Mesothelial cell of epicardium (in vitro differentiated cells): ENCODE measurements around the gene CELF2. TPM values are rescaled to one million over a fixed set of nuclear protein-coding genes. Genes with fewer than 3 reads are reported as not detected.

Experiments
- DNase-seq, 2 experiments: peaks; one replicate each; pipeline ENCODE4 v3.0.0; 2021; ENCODE audit warnings: low spot score in 2 of 2; ENCODE audit not compliant: unreplicated experiment in 2 of 2
- H3K27ac Mint-ChIP-seq: 2 replicates; pipeline ENCODE4 v1.8.0; 2021; ENCODE audit warnings: mixed read lengths
- H3K27me3 Mint-ChIP-seq: 2 replicates; pipeline ENCODE4 v1.8.0; 2021; ENCODE audit warnings: low read depth, mixed read lengths
- H3K36me3 Mint-ChIP-seq: 2 replicates; pipeline ENCODE4 v1.8.0; 2021; ENCODE audit warnings: mixed read lengths
- H3K4me1 Mint-ChIP-seq: 2 replicates; pipeline ENCODE4 v1.8.0; 2021; ENCODE audit warnings: mixed read lengths
- H3K4me3 Mint-ChIP-seq: 2 replicates; pipeline ENCODE4 v1.8.0; 2021; ENCODE audit warnings: mild to moderate bottlenecking, moderate library complexity, mixed read lengths
- H3K9me3 Mint-ChIP-seq: 2 replicates; pipeline ENCODE4 v1.8.0; 2021; ENCODE audit warnings: mixed read lengths
- CTCF ChIP-seq: fragments of 200-600 bp; sonication (generic); IDR thresholded peaks from one replicate; pipeline ENCODE4 v1.5.0; 2021; ENCODE audit warnings: antibody characterized with exemption; ENCODE audit not compliant: unreplicated experiment
- total RNA-seq: library from RNA; stranded (reverse); gene quantifications from 3 replicates; pipeline ENCODE4 v1.2.1, GENCODE V29; 2021

The CELF2 gene
- total RNA-seq, 1 donor from 2014 or later: 24.0 TPM

DNA sequence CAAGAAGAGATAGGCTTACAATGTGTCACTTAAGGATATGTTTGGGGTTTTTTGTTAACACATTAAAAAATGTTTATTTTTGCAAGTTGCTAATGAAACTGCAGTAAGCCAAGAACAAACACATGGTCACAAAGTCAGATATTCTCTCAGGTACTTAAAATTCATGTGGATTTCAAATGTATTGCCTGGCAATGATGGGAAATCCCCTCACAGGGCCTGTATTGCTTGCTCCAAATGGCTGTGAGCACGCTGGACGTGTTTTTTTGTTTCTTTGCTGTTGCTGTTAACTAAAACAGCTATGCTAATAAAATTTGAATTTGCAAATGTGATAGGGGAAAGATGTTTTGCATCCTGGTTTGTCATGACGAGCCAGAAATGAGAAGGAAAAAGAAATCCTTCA lies 3.8 kb upstream of the CELF2 start:
- TF ChIP-seq CTCF: no peak
- Mint-ChIP-seq H3K4me1 (peaks cover 35% of the 10 kb centered on the region), H3K36me3 (no peaks in the 10 kb centered on the region), H3K4me3 (no peak overlapping the region), H3K9me3 (no peaks in the 10 kb centered on the region), H3K27me3 (peaks cover 72% of the 10 kb centered on the region), H3K27ac (no peak overlapping the region)
- no peak for DNase-seq

DNA sequence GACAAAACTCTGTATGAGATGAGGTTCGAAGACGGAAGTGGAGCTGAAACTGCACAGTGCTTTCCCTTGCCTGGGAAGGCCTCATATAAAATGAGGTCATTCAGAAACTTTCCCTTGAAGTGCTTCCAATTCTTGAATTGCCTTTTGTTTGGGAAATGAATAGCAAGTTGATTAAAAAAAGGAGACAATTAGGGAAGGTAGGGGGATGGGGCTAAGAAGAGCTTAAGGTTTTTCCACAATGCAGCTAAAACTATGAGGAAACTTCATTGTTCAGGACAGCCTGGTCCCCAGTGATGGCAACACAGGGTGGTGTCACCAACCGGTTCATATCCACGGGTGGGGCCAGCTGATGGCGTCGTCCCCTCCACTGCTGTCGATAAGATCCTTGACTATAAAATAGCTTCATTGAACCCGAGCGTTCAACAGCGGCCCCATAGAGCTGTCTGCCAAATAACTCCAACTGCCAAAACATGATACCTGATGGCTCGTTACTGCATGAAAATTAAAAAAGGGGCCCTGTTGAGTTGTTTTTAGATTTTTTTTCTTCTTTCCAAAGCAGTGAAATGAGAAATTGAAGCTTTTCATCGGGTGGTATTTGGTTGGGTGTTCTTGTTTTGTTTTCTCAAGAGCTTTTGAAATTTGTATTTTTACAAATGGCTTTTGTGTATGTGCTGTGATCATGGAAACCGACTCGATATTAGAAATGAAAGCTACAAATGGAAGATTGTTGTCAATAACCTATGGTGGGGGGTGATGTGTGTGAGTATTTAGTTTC lies 2.8 kb upstream of the CELF2 start:
- Mint-ChIP-seq H3K4me1 (peaks cover 42% of the 10 kb centered on the region), H3K27me3 (peaks cover 72% of the 10 kb centered on the region), H3K9me3 (no peaks in the 10 kb centered on the region), H3K36me3 (no peaks in the 10 kb centered on the region), H3K27ac (no peak overlapping the region), H3K4me3 (no peak overlapping the region)
- DNase-seq: no peak
- no peak for TF ChIP-seq CTCF

GRCh38 chr10:11015446-11015934 lies 2.2 kb upstream of the CELF2 start:
- Mint-ChIP-seq H3K36me3 (no peaks in the 10 kb centered on the region), H3K9me3 (no peaks in the 10 kb centered on the region), H3K4me1 (peaks cover 42% of the 10 kb centered on the region), H3K27me3 (peaks cover 73% of the 10 kb centered on the region), H3K27ac (no peak overlapping the region), H3K4me3 (no peak overlapping the region)
- no peak for TF ChIP-seq CTCF
- no peak for DNase-seq

- Mint-ChIP-seq H3K27ac (no peak overlapping the region), H3K36me3 (no peaks in the 10 kb centered on the region), H3K4me3 (peak overlapping the region; percentile 67), H3K4me1 (peaks cover 42% of the 10 kb centered on the region), H3K9me3 (no peaks in the 10 kb centered on the region), H3K27me3 (peaks cover 77% of the 10 kb centered on the region)
- no peak for DNase-seq
- no peak for TF ChIP-seq CTCF
These were observed 587 bp upstream of the CELF2 start for GRCh38 chr10:11017000-11017569.

GRCh38 chr10:11018432-11018841 lies 765 bp downstream of the CELF2 start:
- no peaks in the 10 kb centered on the region for H3K36me3 Mint-ChIP-seq
- peaks cover 76% of the 10 kb centered on the region for H3K27me3 Mint-ChIP-seq
- peak in 1 of 2 experiments; percentile 38 for DNase-seq
- TF ChIP-seq CTCF: no peak
- peaks cover 35% of the 10 kb centered on the region for H3K4me1 Mint-ChIP-seq
- peak overlapping the region; percentile 70 for H3K4me3 Mint-ChIP-seq
- H3K9me3 Mint-ChIP-seq: no peaks in the 10 kb centered on the region
- H3K27ac Mint-ChIP-seq: peak overlapping the region; percentile 5
